SK-N-SH (cell line): ENCODE data around the gene EEF1AKMT4. TPM values are rescaled to one million over a fixed set of nuclear protein-coding genes. Genes with fewer than 3 reads are reported as not detected.

Experiments used
- CTCF ChIA-PET: fragments of 300-600, 350-600 bp; formaldehyde crosslinking; extraction: SDS; loops from one replicate; lab custom pipeline; 2021; lab: Yijun Ruan, JAX
- POLR2A ChIA-PET: fragments of 350-600 bp; sonication (Branson Sonifier 250); formaldehyde crosslinking; extraction: SDS; loops from one replicate; lab custom pipeline; 2020; ENCODE audit warnings: antibody characterized with exemption, inconsistent platforms; lab: Yijun Ruan, JAX
- DNase-seq: peaks from one replicate; pipeline ENCODE4 v3.0.0; 2012
- H2AFZ ChIP-seq: fragments of 200-600 bp; sonication (generic); 2 replicates; pipeline ENCODE4 v1.8.1; 2016; ENCODE audit warnings: antibody characterized with exemption, mild to moderate bottlenecking, low read depth
- H3F3A ChIP-seq: fragments of 200-600 bp; sonication (generic); replicated peaks from 2 replicates; pipeline ENCODE3; 2016; ENCODE audit warnings: antibody characterized with exemption, mild to moderate bottlenecking; ENCODE audit not compliant: insufficient read depth
- H3K27ac ChIP-seq, 2 experiments: fragments of 200-500 bp in 1 of 2; fragments of 200-600 bp in 1 of 2; sonication (Bioruptor generic) in 1 of 2; sonication (generic), shearing (Covaris generic) in 1 of 2; 2 replicates each; pipeline versions ENCODE4 v1.5.1 to v1.6.1; 2014 to 2016; ENCODE audit warnings: low read depth in 2 of 2, inconsistent platforms in 1 of 2, low read length in 1 of 2, mild to moderate bottlenecking in 1 of 2, mixed read lengths in 1 of 2
- H3K27me3 ChIP-seq: fragments of 200-600 bp; sonication (generic), shearing (Covaris generic); 2 replicates; pipeline ENCODE4 v1.6.1; 2016; ENCODE audit warnings: mixed run types; ENCODE audit not compliant: insufficient read depth
- H3K36me3 ChIP-seq, 2 experiments: fragments of 200-500 bp in 1 of 2; fragments of 200-600 bp in 1 of 2; sonication (Bioruptor generic) in 1 of 2; sonication (generic) in 1 of 2; replicated peaks in 1 of 2; 2 replicates each; pipeline versions ENCODE3 to v1.5.1; 2014 to 2016; ENCODE audit warnings: low read length in 1 of 2, mild to moderate bottlenecking in 1 of 2; ENCODE audit not compliant: insufficient read depth in 2 of 2, control insufficient read depth in 1 of 2
- H3K4me1 ChIP-seq, 2 experiments: fragments of 200-500 bp in 1 of 2; fragments of 200-600 bp in 1 of 2; sonication (Bioruptor generic) in 1 of 2; sonication (generic), shearing (Covaris generic) in 1 of 2; 2 replicates each; pipeline versions ENCODE4 v1.5.1 to v1.6.1; 2014 to 2016; ENCODE audit warnings: low read depth in 1 of 2, low read length in 1 of 2, mixed run types in 1 of 2; ENCODE audit not compliant: insufficient read depth in 2 of 2, control insufficient read depth in 1 of 2
- H3K4me2 ChIP-seq: fragments of 200-600 bp; sonication (generic), shearing (Covaris generic); 2 replicates; pipeline ENCODE4 v1.6.1; 2017; ENCODE audit warnings: mixed run types
- H3K4me3 ChIP-seq, 2 experiments: fragments of 200-500 bp in 1 of 2; fragments of 200-600 bp in 1 of 2; sonication (Bioruptor generic) in 1 of 2; sonication (generic), shearing (Covaris generic) in 1 of 2; 2 replicates each; pipeline versions ENCODE4 v1.5.1 to v1.8.1; 2014 to 2016; ENCODE audit warnings: low read depth in 2 of 2, inconsistent platforms in 1 of 2, low read length in 1 of 2, mild to moderate bottlenecking in 1 of 2, mixed read lengths in 1 of 2, moderate library complexity in 1 of 2
- H3K79me2 ChIP-seq: fragments of 200-600 bp; sonication (generic); 2 replicates; pipeline ENCODE4 v1.8.1; 2017; ENCODE audit warnings: mild to moderate bottlenecking; ENCODE audit not compliant: insufficient read depth
- H3K9ac ChIP-seq: fragments of 200-600 bp; sonication (generic); 2 replicates; pipeline ENCODE4 v1.6.1; 2017; ENCODE audit warnings: mixed run types
- H3K9me2 ChIP-seq: fragments of 200-600 bp; sonication (generic); 2 replicates; pipeline ENCODE4 v1.6.1; 2017; ENCODE audit warnings: mixed run types
- H3K9me3 ChIP-seq: fragments of 200-600 bp; sonication (generic); 2 replicates; pipeline ENCODE4 v1.6.1; 2017; ENCODE audit warnings: mixed run types, mild to moderate bottlenecking, moderate library complexity
- H4K20me1 ChIP-seq: fragments of 200-600 bp; sonication (generic); 2 replicates; pipeline ENCODE4 v1.6.1; 2017; ENCODE audit warnings: mild to moderate bottlenecking, mixed run types; ENCODE audit not compliant: insufficient read depth
- CHD2 ChIP-seq: fragments of 150-350 bp; IDR thresholded peaks from 2 replicates; pipeline ENCODE4 v1.6.1; 2018; ENCODE audit warnings: low read length; ENCODE audit not compliant: partially characterized antibody
- CTCF ChIP-seq: fragments of 200-600 bp; sonication (generic); IDR thresholded peaks from 2 replicates; pipeline ENCODE4 v1.6.1; 2017; ENCODE audit warnings: antibody characterized with exemption, mild to moderate bottlenecking, moderate library complexity
- EP300 ChIP-seq, 2 experiments: IDR thresholded peaks; 2 replicates each; pipeline versions ENCODE4 v1.4.0 to v1.6.1; 2012; ENCODE audit warnings: borderline replicate concordance in 1 of 2, low read depth in 1 of 2, low read length in 1 of 2
- IRF3 ChIP-seq: fragments of 150-350 bp; IDR thresholded peaks from 2 replicates; pipeline ENCODE4 v1.6.1; 2016; ENCODE audit warnings: mild to moderate bottlenecking, low read depth, low read length
- MXI1 ChIP-seq: IDR thresholded peaks from 2 replicates; pipeline ENCODE4 v1.6.1; 2012; ENCODE audit warnings: mild to moderate bottlenecking, low read depth, low read length, improper control_type of control experiment
- RAD21 ChIP-seq: IDR thresholded peaks from 2 replicates; pipeline ENCODE4 v1.6.1; 2012; ENCODE audit warnings: mild to moderate bottlenecking, low read length
- SMC3 ChIP-seq: IDR thresholded peaks from 2 replicates; pipeline ENCODE4 v1.6.1; 2012; ENCODE audit warnings: low read depth, low read length, improper control_type of control experiment
- WGBS: methylation state at CpG from one replicate; pipeline ENCODE4 v1.1.6; 2017; ENCODE audit warnings: low lambda C conversion rate; 5-methylcytosine and 5-hydroxymethylcytosine counted together
- polyA plus RNA-seq, 3 experiments: library from polyadenylated mRNA; depleted of rRNA; stranded (reverse); fragments of >200 nt; gene quantifications; 2 replicates each; pipeline ENCODE4 v1.2.3, GENCODE V29; 2012

EEF1AKMT4 gene
- polyA plus RNA-seq, 1 of the 3 experiments (the other 2 are of a cell fraction): 9.3 TPM

GRCh38 chr3:184284696-184285095 lies 35.2 kb downstream of the EEF1AKMT4 start:
- Histone ChIP-seq H3K27me3 (no peaks in the 10 kb centered on the region), H4K20me1 (no peaks in the 10 kb centered on the region), H3K27ac (no peak overlapping the region), H3K36me3 (no peaks in the 10 kb centered on the region), H3K79me2 (no peaks in the 10 kb centered on the region), H3K9ac (no peak overlapping the region), H3K4me3 (no peak overlapping the region; a peak in 1 of 4 replicates), H3K4me2 (no peak overlapping the region), H3K4me1 (peaks cover 0 to 4% of the 10 kb centered on the region in 2 experiments; a peak in 1 of 4 replicates), H2AFZ (no peak overlapping the region), H3F3A (peaks cover 4% of the 10 kb centered on the region), H3K9me3 (no peaks in the 10 kb centered on the region), H3K9me2 (no peaks in the 10 kb centered on the region)
- CTCF ChIA-PET: interaction anchor here (0.7 to 2.2 kb wide), 26 partner anchors 9 to 407 kb away, joined by 3 to 15 read pairs (median 4); partner anchors contain the start of genes ABCC5 and FAM131A
- TF ChIP-seq RAD21 (peak; percentile 90), IRF3 (no peak), CHD2 (peak; percentile 72), SMC3 (peak; percentile 72), EP300 (IDR thresholded peaks at IDR 0.05; ENCODE audit: borderline replicate concordance in 1 of 2, low read depth in 1 of 2, low read length in 1 of 2) (no peak), CTCF (peak; percentile 60), MXI1 (peak; percentile 69)
- DNase-seq: peak; percentile 91
- POLR2A ChIA-PET: no interaction called here
- WGBS: 35% methylated on average over 3 of the region's 4 CpGs

- no peak overlapping the region for H3K27ac ChIP-seq
- H3K4me3 ChIP-seq: no peak overlapping the region; a peak in 1 of 4 replicates
- 47% methylated on average over 9 of the region's 10 CpGs for WGBS
- H3K9ac ChIP-seq: no peak overlapping the region
- TF ChIP-seq CHD2 (no peak), SMC3 (peak; percentile 51), CTCF (peak; percentile 68), RAD21 (peak; percentile 78)
- TF ChIP-seq, all 33 proteins: peak for 3
- H3K27me3 ChIP-seq: no peaks in the 10 kb centered on the region; the same call in 1 of the 2 replicates
- DNase-seq: peak; percentile 83
- H3K4me2 ChIP-seq: no peak overlapping the region
- ChIA-PET POLR2A (no interaction called here), CTCF (interaction anchor here (0.5 to 2.2 kb wide), 19 partner anchors 9 to 404 kb away, joined by 3 to 8 read pairs (median 4); partner anchors contain the start of genes ABCF3 and PSMD2)
- no peaks in the 10 kb centered on the region for H3K79me2 ChIP-seq
- H3K36me3 ChIP-seq: no peaks in the 10 kb centered on the region
- H3F3A ChIP-seq: peaks cover 4% of the 10 kb centered on the region
- no peaks in the 10 kb centered on the region for H3K9me3 ChIP-seq
- no peak overlapping the region for H2AFZ ChIP-seq
- no peaks in the 10 kb centered on the region for H3K9me2 ChIP-seq
- H4K20me1 ChIP-seq: no peaks in the 10 kb centered on the region
- peaks cover 0 to 4% of the 10 kb centered on the region in 2 experiments; a peak in 1 of 4 replicates for H3K4me1 ChIP-seq
Measured at GRCh38 chr3:184289426-184289938, 40.0 kb downstream of the EEF1AKMT4 start.
